AG04449 (cell line): Measurements from ENCODE around the gene ADGRV1.
"Not testable (repeated sequence)": the region's sequence is repeated elsewhere in the genome, so short reads cannot be mapped to it uniquely, and the experiment has no call there.

ENCODE experiments used
- CTCF ChIA-PET: fragments of 350-600 bp; formaldehyde crosslinking; extraction: SDS; loops from one replicate; lab custom pipeline; 2021; ENCODE audit warnings: antibody characterized with exemption; lab: Yijun Ruan, JAX
- POLR2A ChIA-PET: fragments of 400-600, 350-600 bp; formaldehyde crosslinking; extraction: SDS; loops from one replicate; lab custom pipeline; 2020; ENCODE audit warnings: antibody characterized with exemption, inconsistent platforms; lab: Yijun Ruan, JAX
- DNase-seq: peaks from one replicate; pipeline ENCODE4 v3.0.0-alpha.2; 2010; ENCODE audit warnings: low read depth, low spot score
- H3K4me3 ChIP-seq: 2 replicates; pipeline ENCODE4 v1.5.1; 2011; ENCODE audit warnings: low read depth, mild to moderate bottlenecking, control low read depth, low read length
- CTCF ChIP-seq: IDR thresholded peaks from one replicate; pipeline ENCODE4 v1.5.1; 2011; ENCODE audit warnings: mild to moderate bottlenecking, moderate library complexity, low read length, control low read depth, inconsistent platforms; ENCODE audit not compliant: insufficient read depth; ENCODE audit errors: missing control alignments

ADGRV1 gene

GRCh38 chr5:90615355-90615754, 56.8 kb downstream of the ADGRV1 start:
- TF ChIP-seq CTCF: no peak
- POLR2A ChIA-PET: no interaction called here
- DNase-seq: no peak
- H3K4me3 ChIP-seq: no peak overlapping the region
- CTCF ChIA-PET: no interaction called here

- DNase-seq: no peak
- no peak overlapping the region for H3K4me3 ChIP-seq
- ChIA-PET POLR2A (no interaction called here), CTCF (no interaction called here)
- no peak for TF ChIP-seq CTCF
Measured at GRCh38 chr5:90618071-90618470, 59.5 kb downstream of the ADGRV1 start.

- CTCF ChIA-PET, H3K4me3 ChIP-seq, POLR2A ChIA-PET, DNase-seq: not testable (repeated sequence)
Measured at GRCh38 chr5:90619762-90620161, 61.2 kb downstream of the ADGRV1 start.

GRCh38 chr5:90621848-90622247, 63.3 kb downstream of the ADGRV1 start:
- POLR2A ChIA-PET: no interaction called here
- H3K4me3 ChIP-seq: no peak overlapping the region
- CTCF ChIA-PET: no interaction called here
- DNase-seq: no peak
- TF ChIP-seq CTCF: no peak

- POLR2A ChIA-PET: no interaction called here
- no peak overlapping the region for H3K4me3 ChIP-seq
- no peak for TF ChIP-seq CTCF
- CTCF ChIA-PET: interaction anchor here (1.3 kb wide), 1 partner anchor 187 kb away, joined by 5 read pairs; no protein-coding TSS in a partner anchor
- DNase-seq: no peak
Measured at GRCh38 chr5:90626493-90626892, 67.9 kb downstream of the ADGRV1 start.

GRCh38 chr5:90628492-90628891, 69.9 kb downstream of the ADGRV1 start:
- ChIA-PET POLR2A (no interaction called here), CTCF (no interaction called here)
- no peak overlapping the region for H3K4me3 ChIP-seq
- DNase-seq: no peak
- no peak for TF ChIP-seq CTCF

- CTCF ChIA-PET: no interaction called here
Measured at GRCh38 chr5:90632791-90633190, 74.2 kb downstream of the ADGRV1 start.

More at GRCh38 chr5:90632791-90633190, 74.2 kb downstream of the ADGRV1 start:
- H3K4me3 ChIP-seq: no peak overlapping the region
- no peak for TF ChIP-seq CTCF
- no peak for DNase-seq
- POLR2A ChIA-PET: no interaction called here
